ENCODE measurements around the gene EGR4.

Gene EGR4

GRCh38 chr2:73289304-73289703, 4.0 kb downstream of the EGR4 start:
- no peak for DNase-seq

GRCh38 chr2:73286134-73286655, 7.2 kb downstream of the EGR4 start:
- no peak for DNase-seq

DNA sequence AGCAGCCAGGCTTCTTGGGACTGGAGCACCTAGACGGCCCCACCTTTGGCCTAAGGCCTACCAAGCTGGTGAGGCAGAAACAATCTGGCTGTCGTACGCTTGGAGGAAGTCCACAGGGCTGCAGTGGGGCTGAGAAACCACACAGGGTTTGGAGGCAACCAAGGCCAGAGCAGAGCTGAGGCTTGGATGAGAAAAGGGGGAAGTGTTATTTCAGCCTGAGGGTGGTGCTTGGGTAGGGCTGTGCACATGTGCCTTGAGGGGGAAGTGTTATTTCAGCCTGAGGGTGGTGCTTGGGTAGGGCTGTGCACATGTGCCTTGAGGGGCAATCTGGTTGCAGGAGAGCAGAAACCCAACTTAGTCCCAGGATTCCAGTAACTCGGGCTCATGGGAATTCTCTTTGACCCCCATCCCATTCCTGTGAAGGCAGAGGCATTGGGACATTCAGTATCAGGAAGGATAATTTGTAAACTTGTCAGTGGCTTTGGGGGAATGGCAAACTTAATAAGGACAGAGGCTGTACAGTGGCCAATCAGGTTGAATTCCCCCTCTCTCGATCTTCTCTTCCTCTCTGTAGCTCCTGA, 8.1 kb downstream of the EGR4 start:
- DNase-seq = peak; percentile 80

- peak; percentile 39 for DNase-seq
Observed at GRCh38 chr2:73284296-73285158, 8.8 kb downstream of the EGR4 start, which contains the start of gene FBXO41. Gene FBXO41, minus strand, starts transcription at chr2:73284478. Its CDS starts 14,848 bp downstream, at chr2:73269630.

DNA sequence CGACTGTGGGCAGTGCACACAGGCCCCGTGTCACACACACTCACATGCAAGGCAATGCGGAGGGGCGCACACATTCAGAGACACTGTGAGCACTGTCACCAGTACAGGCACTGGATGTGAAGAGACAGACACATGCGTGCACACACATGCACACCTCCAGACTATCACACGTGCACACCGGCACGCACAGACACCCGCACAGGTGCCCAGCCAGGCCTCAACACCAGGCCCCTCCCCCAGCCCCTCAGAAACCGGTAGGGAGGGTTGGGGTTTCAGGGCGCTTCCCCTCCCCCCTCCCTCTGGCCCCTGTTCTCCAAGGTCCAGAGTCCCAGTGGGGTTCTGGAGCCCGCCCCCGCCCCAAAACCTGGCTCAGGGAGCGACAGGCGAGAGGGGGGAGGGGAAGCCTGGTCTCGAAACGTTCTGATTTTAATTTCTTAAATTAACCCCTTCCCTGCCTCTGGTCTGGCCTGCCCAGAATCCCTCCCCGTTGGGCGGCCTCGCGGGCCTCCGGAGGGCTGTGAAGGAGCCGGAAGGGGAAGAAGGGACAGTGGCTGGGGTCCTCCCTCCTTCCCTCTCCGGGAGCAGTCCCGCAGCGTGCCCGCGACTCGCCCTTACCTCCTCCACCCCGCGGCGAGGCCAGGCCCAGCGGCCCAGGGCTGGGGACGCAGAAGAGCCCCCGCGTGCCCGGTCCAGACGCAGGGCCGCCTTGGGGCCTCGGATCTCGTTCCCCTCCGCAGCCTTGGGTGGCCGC, 9.6 kb downstream of the EGR4 start:
- DNase-seq = no peak

DNA sequence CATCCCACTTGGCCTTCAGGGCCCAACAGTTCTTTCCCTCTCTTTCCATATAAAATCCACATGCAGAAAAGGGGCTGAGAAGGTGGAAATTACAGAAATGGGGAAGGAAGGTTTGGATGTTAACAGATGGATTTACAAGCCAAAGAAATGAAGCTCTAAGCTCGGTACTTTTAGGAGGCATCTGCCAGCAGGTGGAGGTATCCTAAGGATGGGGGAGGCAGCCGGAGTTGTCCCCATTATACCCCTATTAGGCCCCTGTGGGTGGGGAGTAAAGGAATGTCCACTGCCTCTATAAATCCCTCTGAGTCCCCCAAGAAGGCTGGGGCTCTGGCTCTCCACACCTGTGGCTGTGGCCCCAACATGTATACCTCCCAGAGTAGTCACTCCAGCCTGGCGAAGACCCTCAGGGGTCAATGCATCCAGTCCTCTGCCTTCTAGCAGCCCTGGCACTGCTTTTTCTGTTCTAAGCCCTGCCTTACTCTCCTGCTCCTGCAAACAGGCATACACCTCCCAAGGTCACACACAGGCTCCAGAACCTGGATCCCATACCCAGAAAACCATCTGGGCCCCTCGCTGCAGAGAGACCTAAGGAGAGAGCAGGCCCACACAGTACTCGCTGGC, 10.3 kb downstream of the EGR4 start:
- DNase-seq = no peak

DNA sequence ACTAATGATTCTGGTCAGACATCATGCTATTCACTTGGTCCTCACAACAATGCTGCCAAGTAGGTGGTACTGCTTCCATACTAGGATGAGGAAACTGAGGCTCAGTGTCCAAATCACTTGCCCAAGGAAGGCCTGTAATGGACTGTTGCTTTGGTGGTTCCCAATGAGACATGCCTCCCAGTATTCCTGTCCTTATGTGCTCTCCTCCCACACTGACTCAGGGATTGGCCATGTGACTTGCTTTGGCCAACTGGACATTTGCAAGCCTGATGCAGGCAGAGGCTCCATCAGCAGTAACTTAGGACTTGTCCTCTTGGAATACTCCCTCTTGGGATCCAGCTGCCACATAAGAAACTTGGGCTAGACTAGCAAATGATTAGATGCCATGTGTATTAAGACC, 12.1 kb downstream of the EGR4 start:
- no peak for DNase-seq

GRCh38 chr2:73279852-73280251, 13.5 kb downstream of the EGR4 start:
- no peak for DNase-seq

- no peak for DNase-seq
Observed at GRCh38 chr2:73272270-73272669, 21.1 kb downstream of the EGR4 start.

- DNase-seq = no peak
Observed at GRCh38 chr2:73269686-73270465, 23.5 kb downstream of the EGR4 start.

DNA sequence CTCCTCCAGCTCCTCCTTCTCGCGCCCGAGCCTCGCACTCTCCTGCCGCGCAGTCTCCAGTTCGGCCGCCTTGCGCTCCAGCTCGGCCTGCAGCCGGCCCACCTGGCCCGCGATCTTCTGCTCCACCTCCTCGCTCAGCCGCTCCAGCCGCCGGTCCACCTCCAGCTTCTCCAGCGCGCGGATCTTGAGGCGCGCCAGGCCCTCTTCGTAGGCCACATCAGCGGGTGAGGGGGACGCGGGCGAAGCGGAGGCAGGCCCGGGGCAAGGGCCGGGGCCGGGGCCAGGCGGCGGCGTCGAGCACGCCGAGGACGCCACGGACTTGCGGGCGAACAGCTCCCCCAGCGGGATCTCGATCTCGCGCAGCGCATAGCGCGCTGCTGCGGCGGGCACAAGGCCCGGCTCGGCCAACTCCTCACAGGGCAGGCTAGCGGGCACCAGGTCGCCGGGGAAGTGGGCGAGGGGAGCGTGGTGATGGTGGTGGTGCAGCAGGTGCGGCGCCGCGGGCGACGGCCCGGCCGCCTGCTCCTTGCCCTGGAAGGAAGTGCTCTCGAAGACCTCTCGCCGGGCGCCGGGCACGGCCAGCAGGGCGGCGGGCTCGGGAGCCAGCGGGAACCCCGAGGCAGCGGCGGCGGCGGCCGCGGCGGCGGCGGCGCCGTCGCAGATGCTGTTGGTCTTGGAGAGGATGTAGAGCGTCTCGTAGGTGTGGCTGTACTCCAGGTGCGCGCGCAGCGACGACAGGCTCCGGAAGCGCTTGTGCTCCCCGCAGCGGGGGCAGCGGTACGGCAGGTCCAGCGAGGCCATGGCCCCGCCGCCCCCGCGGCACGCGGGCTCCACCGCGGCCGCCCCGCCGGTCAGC, 24.3 kb downstream of the EGR4 start:
- DNase-seq = no peak

DNA sequence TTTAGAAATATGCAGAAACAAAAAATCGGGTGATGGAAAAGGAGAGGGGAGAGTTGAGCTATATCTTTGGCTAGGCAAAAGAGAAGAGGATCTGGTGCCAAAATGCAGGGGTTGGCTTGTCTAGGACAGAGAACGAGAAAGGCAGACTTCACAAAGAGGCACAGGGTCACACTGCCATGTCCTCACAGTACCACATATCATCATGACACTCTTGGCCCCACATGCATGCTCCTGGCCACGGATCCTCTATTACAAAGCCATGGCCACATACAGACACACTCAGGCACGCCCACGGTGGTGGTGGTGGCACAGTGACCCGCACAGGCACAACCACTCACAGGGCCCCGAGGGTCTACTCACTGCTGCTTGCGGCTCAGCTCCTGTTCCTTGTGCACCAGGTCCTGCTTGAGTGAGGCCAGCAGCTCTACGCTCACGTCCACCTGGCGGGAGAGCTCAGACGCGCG, 24.9 kb downstream of the EGR4 start:
- DNase-seq = no peak

GRCh38 chr2:73267008-73267407, 26.3 kb downstream of the EGR4 start:
- no peak for DNase-seq

DNA sequence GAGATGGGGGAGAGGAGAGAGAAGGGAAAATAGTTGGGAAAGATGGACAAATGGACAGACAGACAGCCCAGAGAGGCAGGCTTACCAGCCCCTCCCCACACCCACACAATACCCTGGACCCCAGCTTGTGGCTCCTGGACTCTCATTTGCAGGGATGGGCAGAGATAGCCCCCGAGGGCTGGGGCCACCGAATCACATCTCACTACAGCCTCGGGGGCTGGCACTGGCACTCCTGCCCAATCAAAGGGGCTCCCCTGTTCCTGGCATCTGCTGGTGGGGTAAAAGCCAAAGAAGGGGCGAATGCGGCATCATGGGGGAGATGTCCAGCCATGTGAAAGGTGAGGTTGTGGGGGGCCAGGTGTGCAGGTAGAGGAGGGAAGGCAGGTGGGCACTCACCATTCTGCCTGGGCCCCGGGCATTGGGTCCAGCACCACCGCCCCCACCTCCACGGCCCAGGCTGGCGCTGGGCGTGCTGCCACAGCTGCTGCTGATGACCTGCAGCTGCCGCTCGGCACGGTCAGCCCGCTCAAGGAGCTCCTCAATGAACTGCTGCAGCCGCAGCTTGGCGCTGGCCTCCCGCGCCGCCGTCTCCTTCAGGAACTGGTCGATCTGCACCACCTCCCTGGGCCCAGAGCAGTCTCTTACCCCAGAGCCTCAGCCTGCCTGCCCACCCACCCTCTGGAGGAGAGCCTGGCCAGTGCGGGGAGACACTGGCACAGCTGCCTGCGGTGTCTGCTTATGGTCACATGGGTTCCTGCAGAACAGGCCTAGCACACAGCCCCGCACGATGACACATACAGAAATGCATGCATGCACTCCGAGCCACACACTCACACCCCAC, 27.1 kb downstream of the EGR4 start:
- DNase-seq = no peak

DNA sequence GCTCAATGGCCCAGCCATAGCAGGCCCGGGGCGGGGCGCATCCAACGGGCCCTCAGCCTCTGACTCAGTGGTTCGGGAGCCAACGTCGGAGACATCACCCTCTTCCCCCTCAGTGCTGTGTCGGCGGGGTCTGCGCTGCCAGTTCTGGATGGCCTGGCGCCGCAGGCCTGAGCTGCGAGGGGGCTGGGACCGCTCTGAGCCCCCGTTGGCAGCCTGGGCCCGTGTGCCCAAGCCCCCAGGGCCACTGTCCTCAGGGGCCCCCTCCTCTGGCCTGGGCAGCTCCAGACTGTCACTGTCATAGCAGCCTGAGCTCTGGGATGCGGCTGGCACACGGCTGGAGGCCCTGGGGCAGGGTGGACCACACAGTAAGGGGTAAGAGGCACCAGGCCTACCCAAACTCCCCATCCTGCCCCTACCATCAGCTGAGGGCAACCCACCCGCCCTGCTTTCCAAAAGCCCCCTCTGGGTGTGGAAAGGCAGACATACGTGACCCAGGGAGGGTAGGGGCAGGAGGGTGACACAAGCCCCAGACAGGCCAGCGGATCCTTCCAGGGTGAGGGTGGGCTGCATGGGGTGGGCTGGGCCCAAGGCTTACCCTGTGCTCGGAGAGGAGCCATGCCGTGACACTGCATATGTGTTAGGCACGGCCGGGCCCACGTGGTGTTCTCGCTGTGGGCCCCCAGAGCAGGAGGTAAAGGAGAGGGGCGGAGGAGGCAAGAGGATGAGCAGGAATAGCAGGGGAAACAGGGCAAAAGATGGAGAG, 27.9 kb downstream of the EGR4 start:
- no peak for DNase-seq

GRCh38 chr2:73264783-73265182, 28.6 kb downstream of the EGR4 start:
- DNase-seq = no peak

DNA sequence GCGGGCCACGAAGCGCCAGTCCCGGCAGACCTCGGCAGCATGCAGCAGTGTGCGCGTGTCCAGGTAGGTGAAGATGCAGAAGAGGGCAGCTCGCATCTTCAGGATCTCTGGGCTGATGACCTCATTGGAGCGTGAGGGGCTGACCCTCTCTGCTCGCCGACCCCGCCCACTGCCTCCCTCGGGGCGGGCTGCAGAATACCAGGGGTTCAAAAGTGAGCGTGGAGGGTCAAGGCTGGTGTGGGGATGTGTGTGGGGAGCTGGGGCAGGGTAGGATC, 29.1 kb downstream of the EGR4 start:
- no peak for DNase-seq

DNA sequence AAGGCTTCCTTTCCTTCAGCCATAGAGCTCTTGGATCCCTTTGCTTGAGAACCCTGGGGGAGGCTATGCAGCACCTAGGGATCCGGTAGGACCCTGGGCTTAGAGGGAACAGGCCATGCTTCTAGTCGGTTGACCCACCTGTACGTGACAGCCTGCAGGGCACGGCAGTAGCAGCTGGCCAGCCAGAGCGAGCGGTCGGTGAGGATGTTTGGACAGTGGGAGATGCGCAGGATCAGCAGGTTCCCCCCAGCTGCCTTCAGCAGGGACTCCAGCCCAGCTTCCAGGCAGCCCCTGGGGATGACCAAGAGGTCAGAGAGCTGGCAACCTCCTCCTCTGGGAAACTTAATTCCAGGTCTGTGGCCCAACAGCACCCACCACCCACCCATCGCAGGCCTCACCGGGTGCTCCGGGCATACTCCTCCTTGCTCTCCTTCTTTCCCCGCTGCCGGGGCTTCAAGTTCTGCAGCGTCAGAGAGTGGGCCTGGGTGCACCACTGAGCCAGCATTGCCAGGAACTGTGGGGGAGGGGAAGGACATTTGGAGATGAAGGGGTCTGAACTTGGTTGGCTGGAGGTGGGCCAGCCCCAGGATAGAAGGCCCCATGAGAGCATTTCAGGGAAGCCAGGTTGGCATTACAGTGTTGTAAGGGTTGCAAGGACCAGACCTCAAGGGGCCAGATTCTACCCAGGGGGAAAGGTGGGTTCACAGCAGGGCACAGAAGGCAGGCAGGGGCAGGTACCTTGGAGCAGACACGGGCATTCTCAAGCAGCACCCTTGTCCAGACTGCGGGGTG, 29.6 kb downstream of the EGR4 start:
- no peak for DNase-seq
